Smooth muscle cell (in vitro differentiated cells): ENCODE results near the gene FLVCR2. TPM values are rescaled to one million over a fixed set of nuclear protein-coding genes. Genes with fewer than 3 reads are reported as not detected.
A peak's percentile ranks its signal among the peaks of the same experiment; 100 is the strongest.

ENCODE experiments used
- DNase-seq: peaks from one replicate; lab custom pipeline; 2025; ENCODE audit not compliant: unreplicated experiment; lab: John Stamatoyannopoulos, UW
- H2AFZ ChIP-seq: fragments of 200-600 bp; sonication (generic); 2 replicates; pipeline ENCODE4 v1.6.0; 2016; ENCODE audit warnings: antibody characterized with exemption, low read depth, mild to moderate bottlenecking
- H3F3A ChIP-seq: fragments of 200-600 bp; sonication (generic); 2 replicates; pipeline ENCODE4 v1.6.0; 2017; ENCODE audit warnings: antibody characterized with exemption, low read depth
- H3K27ac ChIP-seq: fragments of 200-600 bp; sonication (generic); 2 replicates; pipeline ENCODE4 v1.5.1; 2016; ENCODE audit warnings: low read depth, mild to moderate bottlenecking
- H3K27me3 ChIP-seq: fragments of 200-600 bp; sonication (generic); 2 replicates; pipeline ENCODE4 v1.6.1; 2016; ENCODE audit warnings: low read depth, mild to moderate bottlenecking
- H3K36me3 ChIP-seq: fragments of 200-600 bp; sonication (generic); 2 replicates; pipeline ENCODE4 v1.5.1; 2016; ENCODE audit warnings: low read depth
- H3K4me1 ChIP-seq: fragments of 200-600 bp; sonication (generic); 2 replicates; pipeline ENCODE4 v1.5.1; 2016; ENCODE audit warnings: low read depth
- H3K4me2 ChIP-seq: fragments of 200-600 bp; sonication (generic); 2 replicates; pipeline ENCODE4 v1.6.0; 2016; ENCODE audit warnings: mild to moderate bottlenecking
- H3K4me3 ChIP-seq: fragments of 200-600 bp; sonication (generic); 2 replicates; pipeline ENCODE4 v1.5.1; 2016; ENCODE audit warnings: mild to moderate bottlenecking
- H3K79me2 ChIP-seq: fragments of 200-600 bp; sonication (generic); 2 replicates; pipeline ENCODE4 v1.6.0; 2016; ENCODE audit warnings: low read depth, mild to moderate bottlenecking
- H3K9ac ChIP-seq: fragments of 200-600 bp; sonication (generic); 2 replicates; pipeline ENCODE4 v1.6.0; 2016; ENCODE audit warnings: low read depth
- H3K9me3 ChIP-seq: fragments of 200-600 bp; sonication (generic); replicated peaks from 2 replicates; pipeline ENCODE4 v1.5.1; 2016; ENCODE audit warnings: low read depth
- H4K20me1 ChIP-seq: fragments of 200-600 bp; sonication (generic); 2 replicates; pipeline ENCODE4 v1.6.0; 2016; ENCODE audit warnings: low read depth
- WGBS: methylation state at CpG from one replicate; pipeline ENCODE4 v1.1.7; 2016; ENCODE audit warnings: low lambda C conversion rate; 5-methylcytosine and 5-hydroxymethylcytosine counted together
- polyA plus RNA-seq: library from polyadenylated mRNA; unstranded; fragments of >200 nt; fragmentation: Nextera tagmentation; extraction: Ambion mirVana; gene quantifications from 2 replicates; pipeline ENCODE4 v1.2.1, GENCODE V29; 2016
- total RNA-seq: library from RNA; depleted of rRNA; stranded (reverse); fragments of >200 nt; gene quantifications from 2 replicates; pipeline ENCODE4 v1.2.3, GENCODE V29; 2014
- TF ChIP-seq, protein P1 (sequence below): fragments of 200-600 bp; sonication (generic); IDR thresholded peaks from 2 replicates; pipeline ENCODE4 v1.5.1; 2017; ENCODE audit warnings: borderline replicate concordance, mild to moderate bottlenecking, antibody characterized with exemption; ENCODE audit not compliant: insufficient read depth, poor library complexity, severe bottlenecking

The FLVCR2 gene
- total and polyA plus RNA-seq, 2 experiments from 2014 or later = 3.0 to 13.3 TPM

DNA sequence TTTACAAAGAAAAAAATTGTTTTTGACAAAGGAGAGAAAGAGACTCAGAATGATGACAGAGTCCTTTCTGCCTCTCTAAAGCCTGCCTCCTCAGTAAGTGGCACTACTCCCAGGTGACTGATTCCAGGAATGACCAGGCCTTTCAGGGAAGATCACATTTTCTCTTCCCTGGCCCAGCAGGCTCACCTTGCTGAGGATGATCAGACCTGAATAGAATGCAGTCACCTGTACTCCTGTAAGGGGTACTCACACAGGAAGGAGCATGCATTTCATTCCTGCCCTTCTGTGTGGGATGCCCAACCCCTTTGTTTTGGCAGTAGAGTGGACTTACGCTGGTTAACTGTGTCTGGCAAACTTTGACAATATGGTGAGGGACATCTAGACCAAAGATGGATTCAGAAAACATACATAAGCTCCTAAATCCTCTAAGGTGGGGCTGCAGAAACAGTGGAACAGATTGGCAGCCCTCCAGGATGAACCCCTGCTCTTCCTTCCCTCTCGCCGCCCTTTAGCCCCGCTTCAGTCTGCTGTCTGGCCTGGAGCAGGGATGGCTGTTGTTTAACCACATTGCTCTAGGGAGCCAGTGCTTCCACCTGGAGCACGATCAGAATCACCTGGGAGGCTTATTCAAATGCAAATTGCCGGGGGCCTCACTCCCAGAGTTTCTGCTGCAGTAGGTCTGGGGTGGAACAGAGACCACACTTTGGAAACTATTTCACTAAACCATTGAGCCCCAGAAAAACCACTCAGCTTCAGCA lies 52.5 kb downstream of the FLVCR2 start:
- H3K9me3 ChIP-seq = no peaks in the 10 kb centered on the region
- TF ChIP-seq, protein P1, sequence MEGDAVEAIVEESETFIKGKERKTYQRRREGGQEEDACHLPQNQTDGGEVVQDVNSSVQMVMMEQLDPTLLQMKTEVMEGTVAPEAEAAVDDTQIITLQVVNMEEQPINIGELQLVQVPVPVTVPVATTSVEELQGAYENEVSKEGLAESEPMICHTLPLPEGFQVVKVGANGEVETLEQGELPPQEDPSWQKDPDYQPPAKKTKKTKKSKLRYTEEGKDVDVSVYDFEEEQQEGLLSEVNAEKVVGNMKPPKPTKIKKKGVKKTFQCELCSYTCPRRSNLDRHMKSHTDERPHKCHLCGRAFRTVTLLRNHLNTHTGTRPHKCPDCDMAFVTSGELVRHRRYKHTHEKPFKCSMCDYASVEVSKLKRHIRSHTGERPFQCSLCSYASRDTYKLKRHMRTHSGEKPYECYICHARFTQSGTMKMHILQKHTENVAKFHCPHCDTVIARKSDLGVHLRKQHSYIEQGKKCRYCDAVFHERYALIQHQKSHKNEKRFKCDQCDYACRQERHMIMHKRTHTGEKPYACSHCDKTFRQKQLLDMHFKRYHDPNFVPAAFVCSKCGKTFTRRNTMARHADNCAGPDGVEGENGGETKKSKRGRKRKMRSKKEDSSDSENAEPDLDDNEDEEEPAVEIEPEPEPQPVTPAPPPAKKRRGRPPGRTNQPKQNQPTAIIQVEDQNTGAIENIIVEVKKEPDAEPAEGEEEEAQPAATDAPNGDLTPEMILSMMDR = no peak
- peak overlapping the region; percentile 37 for H3K27ac ChIP-seq
- no peak overlapping the region for H3K4me3 ChIP-seq
- WGBS = 50% methylated on average over 6 of the region's 6 CpGs
- H2AFZ ChIP-seq = no peak overlapping the region
- H3K9ac ChIP-seq = no peak overlapping the region
- peaks cover 17% of the 10 kb centered on the region for H3K4me1 ChIP-seq
- H3K36me3 ChIP-seq = no peaks in the 10 kb centered on the region
- H3K4me2 ChIP-seq = no peak overlapping the region
- H3F3A ChIP-seq = peaks cover 4% of the 10 kb centered on the region
- no peaks in the 10 kb centered on the region for H4K20me1 ChIP-seq
- H3K79me2 ChIP-seq = no peaks in the 10 kb centered on the region
- H3K27me3 ChIP-seq = no peaks in the 10 kb centered on the region
- DNase-seq = no peak

DNA sequence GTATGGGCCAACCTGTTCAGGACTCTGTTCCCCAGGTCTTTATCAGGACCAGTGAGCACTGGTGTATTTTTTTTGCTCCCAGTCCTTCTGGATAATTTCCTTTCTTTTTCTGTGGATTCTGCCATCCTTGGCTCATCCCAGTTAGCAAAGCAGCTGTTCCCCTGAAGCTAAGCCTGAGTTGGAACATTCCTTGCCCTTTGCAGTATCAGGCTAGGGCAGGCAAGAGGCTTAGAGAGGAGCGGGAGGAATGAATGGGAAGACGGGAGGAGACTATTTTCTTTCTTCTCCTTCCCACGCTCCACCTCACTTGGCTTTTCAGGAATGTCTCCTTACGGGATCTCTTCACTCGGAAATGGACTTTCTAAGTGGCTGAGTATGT lies 53.0 kb downstream of the FLVCR2 start:
- Histone ChIP-seq H2AFZ (no peak overlapping the region), H3K27ac (peak overlapping the region; percentile 37), H3K9me3 (no peaks in the 10 kb centered on the region), H3K79me2 (no peaks in the 10 kb centered on the region), H3K36me3 (no peaks in the 10 kb centered on the region), H3K4me2 (no peak overlapping the region), H3K4me3 (no peak overlapping the region), H3K27me3 (no peaks in the 10 kb centered on the region), H3F3A (peaks cover 8% of the 10 kb centered on the region), H3K4me1 (peaks cover 22% of the 10 kb centered on the region), H3K9ac (no peak overlapping the region), H4K20me1 (no peaks in the 10 kb centered on the region)
- WGBS = 21% methylated on average over 5 of the region's 5 CpGs
- TF ChIP-seq, protein P1 = no peak
- no peak for DNase-seq

DNA sequence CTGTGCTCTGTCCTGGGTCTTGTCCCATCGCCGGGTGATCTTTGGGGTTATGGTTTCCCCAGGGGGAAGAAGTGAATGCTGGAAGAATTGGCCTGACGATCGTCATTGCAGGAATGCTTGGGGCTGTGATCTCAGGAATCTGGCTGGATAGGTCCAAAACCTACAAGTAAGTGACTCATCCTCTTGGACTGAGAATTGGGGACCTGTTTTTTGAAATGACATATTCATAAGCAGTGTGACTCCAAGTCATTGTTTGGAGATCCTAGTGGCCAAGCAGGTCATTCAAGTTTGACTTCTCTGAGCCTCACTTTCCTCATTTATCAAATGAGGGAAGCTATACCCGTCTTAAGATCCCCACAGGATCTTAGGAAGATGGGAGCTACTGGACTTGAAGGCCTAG lies 56.4 kb downstream of the FLVCR2 start:
- TF ChIP-seq, protein P1 = no peak
- Histone ChIP-seq H3K4me1 (peaks cover 22% of the 10 kb centered on the region), H2AFZ (no peak overlapping the region), H4K20me1 (no peaks in the 10 kb centered on the region), H3K27ac (peak overlapping the region; percentile 85), H3K4me3 (no peak overlapping the region), H3F3A (peaks cover 8% of the 10 kb centered on the region), H3K79me2 (no peaks in the 10 kb centered on the region), H3K9ac (no peak overlapping the region), H3K4me2 (no peak overlapping the region), H3K9me3 (no peaks in the 10 kb centered on the region), H3K36me3 (no peaks in the 10 kb centered on the region), H3K27me3 (no peaks in the 10 kb centered on the region)
- DNase-seq = no peak
- WGBS = 59% methylated on average over 5 of the region's 5 CpGs
